Activated CD4-positive, alpha-beta memory T cell treated with anti-CD3 and anti-CD28 coated beads for 36 hours (primary cell): ENCODE results near the gene CPT1B. TPM values are rescaled to one million over a fixed set of nuclear protein-coding genes. Genes with fewer than 3 reads are reported as not detected.
"Not testable (repeated sequence)": the region's sequence is repeated elsewhere in the genome, so short reads cannot be mapped to it uniquely, and the experiment has no call there.

Source experiments
- CTCF ChIA-PET: fragments of 350-600 bp; sonication (Branson Sonifier 250); formaldehyde crosslinking; loops from one replicate; lab custom pipeline; 2021; ENCODE audit warnings: antibody characterized with exemption, inconsistent platforms; lab: Charles Lee
- POLR2A ChIA-PET: fragments of 350-600 bp; sonication (Branson Sonifier 250); formaldehyde crosslinking; loops from one replicate; lab custom pipeline; 2021; ENCODE audit warnings: antibody characterized with exemption; lab: Charles Lee
- DNase-seq: peaks from one replicate; pipeline ENCODE4 v3.0.0-alpha.2; 2020
- H3K27ac Mint-ChIP-seq: one replicate; pipeline ENCODE4 v1.8.0; 2021; ENCODE audit warnings: mixed read lengths
- H3K27me3 Mint-ChIP-seq: one replicate; pipeline ENCODE4 v1.8.0; 2021; ENCODE audit warnings: mixed read lengths
- H3K36me3 Mint-ChIP-seq: one replicate; pipeline ENCODE4 v1.8.0; 2021; ENCODE audit warnings: mixed read lengths
- H3K4me1 Mint-ChIP-seq: one replicate; pipeline ENCODE4 v1.8.0; 2021; ENCODE audit warnings: low read depth, mixed read lengths
- H3K4me3 Mint-ChIP-seq: one replicate; pipeline ENCODE4 v1.8.0; 2021; ENCODE audit warnings: mild to moderate bottlenecking, mixed read lengths
- H3K9me3 Mint-ChIP-seq: one replicate; pipeline ENCODE4 v1.8.0; 2021; ENCODE audit warnings: mixed read lengths
- intact Hi-C: fragments of 100-400 bp; cut with micrococcal nuclease; formaldehyde crosslinking; loops from one replicate; pipeline ENCODE4 v1.15.1; 2023
- total RNA-seq, 2 experiments: library from RNA; stranded (reverse); gene quantifications; one replicate each; pipeline ENCODE4 v1.2.3, GENCODE V29; 2021

CPT1B gene
- total RNA-seq, 2 experiments from 2014 or later, result 33.3 to 36.9 TPM

GRCh38 chr22:50536226-50536625, 42.0 kb downstream of the CPT1B start:
- intact Hi-C loops, result loop anchor here (10.0 kb wide), 1 partner anchor 601 kb away; no protein-coding TSS in a partner anchor

GRCh38 chr22:50535113-50535512, 43.1 kb downstream of the CPT1B start:
- H3K27ac Mint-ChIP-seq, result peak overlapping the region; percentile 42
- ChIA-PET CTCF (interaction anchor here (1.4 to 1.5 kb wide), 2 partner anchors 10 to 86 kb away, joined by 3 to 7 read pairs; partner anchors contain the start of gene KLHDC7B), POLR2A (interaction anchor here (0.6 to 9.9 kb wide), 5 partner anchors 8 to 291 kb away, joined by 3 to 139 read pairs (median 3); partner anchors contain the start of genes LMF2, NCAPH2, SCO2 and SYCE3)
- no peak for DNase-seq
- H3K4me3 Mint-ChIP-seq, result no peak overlapping the region
- no peaks in the 10 kb centered on the region for H3K27me3 Mint-ChIP-seq
- H3K9me3 Mint-ChIP-seq, result no peaks in the 10 kb centered on the region
- H3K36me3 Mint-ChIP-seq, result peaks cover 5% of the 10 kb centered on the region
- intact Hi-C loops, result loop anchor here (10.0 kb wide), 1 partner anchor 600 kb away; no protein-coding TSS in a partner anchor
- peaks cover 60% of the 10 kb centered on the region for H3K4me1 Mint-ChIP-seq

More at GRCh38 chr22:50536226-50536625, 42.0 kb downstream of the CPT1B start:
- no peaks in the 10 kb centered on the region for H3K9me3 Mint-ChIP-seq
- H3K27ac Mint-ChIP-seq, result no peak overlapping the region
- H3K4me3 Mint-ChIP-seq, result no peak overlapping the region
- peaks cover 3% of the 10 kb centered on the region for H3K36me3 Mint-ChIP-seq
- peaks cover 69% of the 10 kb centered on the region for H3K4me1 Mint-ChIP-seq
- H3K27me3 Mint-ChIP-seq, result no peaks in the 10 kb centered on the region
- CTCF ChIA-PET, result interaction anchor here (1.0 to 7.5 kb wide), 3 partner anchors 9 to 11 kb away, joined by 3 to 88 read pairs (median 7); partner anchors contain the start of genes KLHDC7B and SCO2
- POLR2A ChIA-PET, result interaction anchor here (1.0 to 9.9 kb wide), 2 partner anchors 9 to 62 kb away, joined by 5 to 139 read pairs; partner anchors contain the start of genes SCO2 and TYMP
- no peak for DNase-seq

- POLR2A ChIA-PET, result interaction anchor here (0.6 to 9.9 kb wide), 5 partner anchors 7 to 290 kb away, joined by 3 to 139 read pairs (median 9); partner anchors contain the start of genes SCO2, SYCE3 and TYMP
Observed at GRCh38 chr22:50533856-50534711, 44.1 kb downstream of the CPT1B start.

GRCh38 chr22:50532824-50533796, 45.1 kb downstream of the CPT1B start:
- POLR2A ChIA-PET, result interaction anchor here (1.0 to 9.9 kb wide), 6 partner anchors 6 to 88 kb away, joined by 3 to 139 read pairs (median 9); partner anchors contain the start of genes CHKB, KLHDC7B, SCO2 and TYMP
- CTCF ChIA-PET, result interaction anchor here (2.1 kb wide), 2 partner anchors 30 to 88 kb away, joined by 7 to 17 read pairs; partner anchors contain the start of gene SYCE3
- Mint-ChIP-seq H3K27me3 (no peaks in the 10 kb centered on the region), H3K27ac (peak overlapping the region; percentile 99), H3K36me3 (peaks cover 14% of the 10 kb centered on the region), H3K9me3 (no peaks in the 10 kb centered on the region), H3K4me3 (peak overlapping the region; percentile 92), H3K4me1 (peaks cover 57% of the 10 kb centered on the region)
- intact Hi-C loops, result loop anchor here (10.0 kb wide), 1 partner anchor 598 kb away; no protein-coding TSS in a partner anchor
- DNase-seq, result no peak

More at GRCh38 chr22:50533856-50534711, 44.1 kb downstream of the CPT1B start:
- H3K36me3 Mint-ChIP-seq, H3K27me3 Mint-ChIP-seq, H3K9me3 Mint-ChIP-seq: not testable (repeated sequence)
- Mint-ChIP-seq H3K4me3 (peak overlapping the region; percentile 43), H3K27ac (peak overlapping the region; percentile 99), H3K4me1 (peaks cover 53% of the 10 kb centered on the region)
- intact Hi-C loops, result loop anchor here (10.0 kb wide), 1 partner anchor 599 kb away; no protein-coding TSS in a partner anchor
- DNase-seq, result peak; percentile 38
- CTCF ChIA-PET, result interaction anchor here (1.4 kb wide), 1 partner anchor 87 kb away, joined by 3 read pairs; no protein-coding TSS in a partner anchor

GRCh38 chr22:50531962-50532674, 46.1 kb downstream of the CPT1B start:
- POLR2A ChIA-PET, result interaction anchor here (1.0 to 2.4 kb wide), 6 partner anchors 9 to 89 kb away, joined by 3 to 29 read pairs (median 9); partner anchors contain the start of genes CHKB, KLHDC7B and SYCE3
- intact Hi-C loops, result loop anchor here (1.0 to 10.0 kb wide), 6 partner anchors 7 to 597 kb away; partner anchors contain the start of genes CHKB, KLHDC7B and SYCE3

GRCh38 chr22:50531546-50531961, 46.7 kb downstream of the CPT1B start:
- peaks cover 59% of the 10 kb centered on the region for H3K4me1 Mint-ChIP-seq

More at GRCh38 chr22:50531962-50532674, 46.1 kb downstream of the CPT1B start:
- Mint-ChIP-seq H3K4me1 (peaks cover 58% of the 10 kb centered on the region), H3K36me3 (peaks cover 22% of the 10 kb centered on the region), H3K27ac (peak overlapping the region; percentile 99), H3K9me3 (no peaks in the 10 kb centered on the region), H3K27me3 (no peaks in the 10 kb centered on the region), H3K4me3 (peak overlapping the region; percentile 92)
- CTCF ChIA-PET, result interaction anchor here (0.6 to 2.1 kb wide), 3 partner anchors 9 to 89 kb away, joined by 3 to 17 read pairs (median 7); partner anchors contain the start of gene SYCE3
- DNase-seq, result peak; percentile 44

GRCh38 chr22:50530877-50531545, 47.2 kb downstream of the CPT1B start:
- intact Hi-C loops, result loop anchor here (1.0 to 10.0 kb wide), 6 partner anchors 8 to 596 kb away; partner anchors contain the start of genes CHKB, KLHDC7B and SYCE3
- CTCF ChIA-PET, result interaction anchor here (2.1 kb wide), 2 partner anchors 32 to 90 kb away, joined by 7 to 17 read pairs; partner anchors contain the start of gene SYCE3

More at GRCh38 chr22:50531546-50531961, 46.7 kb downstream of the CPT1B start:
- POLR2A ChIA-PET, result interaction anchor here (1.3 to 2.4 kb wide), 5 partner anchors 9 to 90 kb away, joined by 6 to 29 read pairs (median 9); partner anchors contain the start of genes KLHDC7B and SYCE3
- intact Hi-C loops, result loop anchor here (1.0 to 10.0 kb wide), 6 partner anchors 8 to 597 kb away; partner anchors contain the start of genes CHKB, KLHDC7B and SYCE3
- Mint-ChIP-seq H3K4me3 (peak overlapping the region; percentile 92), H3K9me3 (no peaks in the 10 kb centered on the region), H3K27ac (peak overlapping the region; percentile 99), H3K36me3 (peaks cover 26% of the 10 kb centered on the region), H3K27me3 (no peaks in the 10 kb centered on the region)
- CTCF ChIA-PET, result interaction anchor here (2.1 kb wide), 2 partner anchors 31 to 89 kb away, joined by 7 to 17 read pairs; partner anchors contain the start of gene SYCE3
- peak; percentile 87 for DNase-seq

GRCh38 chr22:50530580-50530876, 47.7 kb downstream of the CPT1B start:
- H3K27me3 Mint-ChIP-seq, result no peaks in the 10 kb centered on the region
- CTCF ChIA-PET, result no interaction called here
- DNase-seq, result no peak
- peak overlapping the region; percentile 92 for H3K4me3 Mint-ChIP-seq
- peaks cover 52% of the 10 kb centered on the region for H3K4me1 Mint-ChIP-seq
- H3K27ac Mint-ChIP-seq, result peak overlapping the region; percentile 99
- intact Hi-C loops, result loop anchor here (2.0 to 10.0 kb wide), 3 partner anchors 14 to 596 kb away; partner anchors contain the start of genes CHKB and KLHDC7B
- no peaks in the 10 kb centered on the region for H3K9me3 Mint-ChIP-seq
- peaks cover 26% of the 10 kb centered on the region for H3K36me3 Mint-ChIP-seq
- POLR2A ChIA-PET, result interaction anchor here (0.6 to 2.4 kb wide), 3 partner anchors 10 to 32 kb away, joined by 3 to 29 read pairs (median 6); partner anchors contain the start of gene SYCE3

More at GRCh38 chr22:50530877-50531545, 47.2 kb downstream of the CPT1B start:
- Mint-ChIP-seq H3K4me1 (peaks cover 54% of the 10 kb centered on the region), H3K4me3 (peak overlapping the region; percentile 92), H3K9me3 (no peaks in the 10 kb centered on the region), H3K27ac (peak overlapping the region; percentile 99), H3K27me3 (no peaks in the 10 kb centered on the region), H3K36me3 (peaks cover 26% of the 10 kb centered on the region)
- DNase-seq, result peak; percentile 92
- POLR2A ChIA-PET, result interaction anchor here (0.6 to 2.4 kb wide), 6 partner anchors 10 to 90 kb away, joined by 3 to 29 read pairs (median 9); partner anchors contain the start of genes KLHDC7B and SYCE3
